Measurements from ENCODE around the gene FAM13C.
"Not testable (repeated sequence)": the region's sequence is repeated elsewhere in the genome, so short reads cannot be mapped to it uniquely, and the experiment has no call there.

Gene FAM13C

GRCh38 chr10:59234816-59235429 lies 127.4 kb downstream of the FAM13C start:
- DNase-seq (ENCODE audit: low read depth in 2 of 2), result no peak

GRCh38 chr10:59234194-59234593 lies 128.2 kb downstream of the FAM13C start:
- DNase-seq (ENCODE audit: low read depth in 2 of 2), result no peak

- no peak for DNase-seq (ENCODE audit: low read depth in 2 of 2)
These were observed 132.9 kb downstream of the FAM13C start for GRCh38 chr10:59229441-59229840.

GRCh38 chr10:59227136-59227673 lies 135.1 kb downstream of the FAM13C start:
- no peak for DNase-seq (ENCODE audit: low read depth in 2 of 2)

GRCh38 chr10:59225211-59225610 lies 137.1 kb downstream of the FAM13C start:
- no peak for DNase-seq (ENCODE audit: low read depth in 2 of 2)

GRCh38 chr10:59223597-59223996 lies 138.8 kb downstream of the FAM13C start:
- DNase-seq (ENCODE audit: low read depth in 2 of 2), result not testable (repeated sequence)

- no peak for DNase-seq (ENCODE audit: low read depth in 2 of 2)
These were observed 139.6 kb downstream of the FAM13C start for GRCh38 chr10:59222788-59223187.

- no peak for DNase-seq (ENCODE audit: low read depth in 2 of 2)
These were observed 146.0 kb downstream of the FAM13C start for GRCh38 chr10:59216178-59216869.

- no peak for DNase-seq (ENCODE audit: low read depth in 2 of 2)
These were observed 148.2 kb downstream of the FAM13C start for GRCh38 chr10:59214160-59214559.

GRCh38 chr10:59212301-59212798 lies 150.0 kb downstream of the FAM13C start:
- DNase-seq (ENCODE audit: low read depth in 2 of 2), result no peak

GRCh38 chr10:59206204-59206720 lies 156.1 kb downstream of the FAM13C start:
- no peak for DNase-seq (ENCODE audit: low read depth in 2 of 2)

All from activated CD4-positive, alpha-beta T cell treated with anti-CD3 and anti-CD28 coated beads for 24 hours (primary cell).